ENCODE measurements around the gene ASPG.

ASPG gene

DNA sequence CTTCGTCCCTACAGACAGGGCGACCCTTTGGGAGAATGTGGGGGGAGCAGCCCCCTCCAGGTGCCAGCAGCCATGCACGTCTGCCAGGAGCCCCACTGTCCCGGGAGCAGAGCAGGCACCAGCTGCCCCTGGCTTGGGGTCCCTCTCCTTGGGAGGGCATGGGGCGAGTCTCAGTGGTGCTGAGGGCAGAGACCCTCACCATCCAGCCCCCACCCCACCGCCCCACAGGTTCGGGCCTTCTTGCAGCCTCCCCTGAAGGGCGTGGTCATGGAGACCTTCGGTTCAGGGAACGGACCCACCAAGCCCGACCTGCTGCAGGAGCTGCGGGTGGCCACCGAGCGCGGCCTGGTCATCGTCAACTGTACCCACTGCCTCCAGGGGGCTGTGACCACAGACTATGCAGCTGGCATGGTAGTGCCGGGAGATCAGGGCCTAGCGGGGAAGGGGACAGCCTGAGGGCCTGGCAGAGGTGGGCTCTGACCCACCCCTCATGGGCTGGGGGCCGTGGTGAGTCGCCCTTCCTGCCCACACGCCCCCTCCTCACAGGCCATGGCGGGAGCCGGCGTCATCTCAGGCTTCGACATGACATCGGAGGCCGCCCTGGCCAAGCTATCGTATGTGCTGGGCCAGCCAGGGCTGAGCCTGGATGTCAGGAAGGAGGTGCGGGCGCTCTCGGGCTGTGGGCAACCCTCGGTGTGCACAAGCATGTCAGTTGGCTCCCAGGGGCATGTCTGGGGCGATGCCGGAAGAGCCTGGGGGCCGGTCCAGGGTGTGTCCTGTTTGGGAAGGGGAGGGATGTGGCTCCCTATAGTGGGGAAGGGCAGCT, 18.8 kb downstream of the ASPG start:
- no peak for DNase-seq (ENCODE audit: low read depth in 2 of 3, low spot score in 2 of 3)

DNA sequence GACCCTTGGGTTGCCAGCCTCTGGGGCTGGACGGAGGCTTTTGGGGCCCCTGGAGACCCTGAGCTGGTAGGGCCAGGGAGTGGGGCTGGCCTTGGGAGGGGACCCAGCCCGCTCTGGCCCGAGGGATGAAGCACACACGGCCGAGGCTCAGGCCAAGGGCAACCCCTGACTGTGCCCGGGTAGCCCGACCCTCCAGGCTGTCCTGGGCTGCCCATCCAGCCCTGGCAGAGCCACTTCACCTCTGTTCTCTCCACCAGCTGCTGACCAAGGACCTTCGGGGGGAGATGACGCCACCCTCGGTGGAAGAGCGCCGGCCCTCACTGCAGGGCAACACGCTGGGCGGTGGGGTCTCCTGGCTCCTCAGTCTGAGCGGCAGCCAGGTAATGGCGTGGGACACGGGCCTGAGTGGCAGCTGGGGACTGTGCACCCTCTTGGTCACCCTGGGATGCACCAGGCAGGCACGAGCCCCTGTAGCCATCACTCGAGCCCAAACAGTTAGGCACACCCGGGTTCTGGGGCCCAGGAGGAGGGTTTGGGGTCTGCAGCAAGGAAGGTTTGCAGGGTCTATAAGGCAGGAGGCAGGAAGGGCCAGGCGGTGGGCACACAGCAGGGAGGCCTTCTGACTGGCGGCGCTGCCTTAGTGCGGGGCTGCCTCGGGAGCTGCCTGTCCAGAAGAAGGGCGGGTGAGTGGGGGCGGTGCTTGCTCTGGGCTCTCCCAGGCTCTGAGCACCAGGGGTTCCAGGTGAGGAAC, 19.7 kb downstream of the ASPG start:
- no peak for DNase-seq (ENCODE audit: low read depth in 2 of 3, low spot score in 2 of 3)

DNA sequence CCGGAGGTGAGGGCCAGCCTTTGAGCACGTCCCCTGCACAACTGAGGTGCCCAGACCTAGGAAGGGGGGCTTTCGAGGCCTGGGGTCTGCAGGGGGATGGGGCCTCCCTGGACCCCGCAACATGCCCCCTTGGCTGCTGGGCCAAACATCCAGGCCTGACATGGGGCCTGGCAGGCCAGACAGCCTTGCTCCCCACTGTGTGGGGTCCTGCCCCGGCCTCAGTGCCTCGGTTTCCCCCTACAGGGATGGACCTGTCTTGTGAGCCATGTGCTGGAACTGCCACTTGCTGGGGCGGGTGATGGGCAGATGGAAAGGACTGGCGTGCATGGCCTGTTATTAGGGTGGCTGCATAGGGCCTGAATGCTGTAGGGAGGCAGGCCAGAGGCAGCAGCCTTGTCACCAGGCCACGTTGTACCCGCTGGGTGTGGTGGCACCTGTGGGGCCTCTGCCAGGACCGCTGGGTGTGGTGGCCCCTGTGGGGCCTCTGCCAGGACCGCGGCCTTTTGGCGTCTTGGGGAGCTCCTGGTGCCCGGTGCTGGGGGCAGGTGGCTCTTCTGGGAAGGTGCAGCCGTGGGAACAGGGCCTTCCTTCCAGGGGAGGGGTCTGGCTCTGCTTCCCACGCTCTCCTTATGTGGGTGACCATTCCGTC, 20.4 kb downstream of the ASPG start:
- DNase-seq (ENCODE audit: low read depth in 2 of 3, low spot score in 2 of 3) = no peak

DNA sequence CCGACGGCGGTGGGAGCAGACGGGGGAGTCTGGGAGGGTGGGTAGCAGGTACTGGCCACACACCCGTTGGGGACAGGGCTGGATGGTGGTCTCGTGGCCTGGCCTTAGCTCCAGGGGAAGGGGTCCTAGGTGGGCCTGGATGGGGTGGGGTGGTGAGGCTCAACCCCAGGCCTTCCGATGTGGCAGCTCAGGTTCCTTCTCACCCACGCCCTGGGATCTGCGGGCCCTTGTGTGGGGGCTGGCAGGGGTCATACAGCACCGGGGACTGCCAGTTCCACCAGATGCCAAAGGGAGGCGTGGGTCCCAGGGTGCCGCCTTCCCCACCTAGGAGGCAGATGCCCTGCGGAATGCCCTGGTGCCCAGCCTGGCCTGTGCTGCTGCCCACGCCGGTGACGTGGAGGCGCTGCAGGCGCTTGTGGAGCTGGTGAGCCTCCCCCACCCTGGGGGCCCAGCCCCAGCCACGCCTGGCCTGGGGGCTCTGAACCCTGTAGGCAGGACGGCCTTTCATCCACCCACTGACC, 21.0 kb downstream of the ASPG start:
- DNase-seq (ENCODE audit: low read depth in 2 of 3, low spot score in 2 of 3) = no peak

DNA sequence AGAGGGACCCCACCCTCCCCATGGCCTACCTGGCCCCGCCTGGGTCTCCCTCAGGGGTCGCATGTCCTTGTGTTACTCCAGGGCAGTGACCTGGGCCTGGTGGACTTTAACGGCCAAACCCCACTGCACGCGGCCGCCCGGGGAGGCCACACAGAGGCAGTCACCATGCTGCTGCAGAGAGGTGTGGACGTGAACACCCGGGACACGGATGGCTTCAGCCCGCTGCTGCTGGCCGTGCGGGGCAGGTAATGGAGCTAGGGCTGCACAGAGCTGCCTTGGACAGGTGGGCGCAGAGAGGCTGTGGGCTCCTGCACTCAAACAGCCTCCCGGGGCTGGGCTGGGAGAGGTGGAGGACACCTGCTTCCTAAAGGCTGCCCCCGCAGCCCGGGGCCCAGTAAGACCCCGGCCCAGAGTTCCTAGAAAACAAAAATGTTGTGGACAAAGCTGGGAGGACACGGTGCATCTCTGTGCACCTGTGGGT, 21.6 kb downstream of the ASPG start:
- no peak for DNase-seq (ENCODE audit: low read depth in 2 of 3, low spot score in 2 of 3)

DNA sequence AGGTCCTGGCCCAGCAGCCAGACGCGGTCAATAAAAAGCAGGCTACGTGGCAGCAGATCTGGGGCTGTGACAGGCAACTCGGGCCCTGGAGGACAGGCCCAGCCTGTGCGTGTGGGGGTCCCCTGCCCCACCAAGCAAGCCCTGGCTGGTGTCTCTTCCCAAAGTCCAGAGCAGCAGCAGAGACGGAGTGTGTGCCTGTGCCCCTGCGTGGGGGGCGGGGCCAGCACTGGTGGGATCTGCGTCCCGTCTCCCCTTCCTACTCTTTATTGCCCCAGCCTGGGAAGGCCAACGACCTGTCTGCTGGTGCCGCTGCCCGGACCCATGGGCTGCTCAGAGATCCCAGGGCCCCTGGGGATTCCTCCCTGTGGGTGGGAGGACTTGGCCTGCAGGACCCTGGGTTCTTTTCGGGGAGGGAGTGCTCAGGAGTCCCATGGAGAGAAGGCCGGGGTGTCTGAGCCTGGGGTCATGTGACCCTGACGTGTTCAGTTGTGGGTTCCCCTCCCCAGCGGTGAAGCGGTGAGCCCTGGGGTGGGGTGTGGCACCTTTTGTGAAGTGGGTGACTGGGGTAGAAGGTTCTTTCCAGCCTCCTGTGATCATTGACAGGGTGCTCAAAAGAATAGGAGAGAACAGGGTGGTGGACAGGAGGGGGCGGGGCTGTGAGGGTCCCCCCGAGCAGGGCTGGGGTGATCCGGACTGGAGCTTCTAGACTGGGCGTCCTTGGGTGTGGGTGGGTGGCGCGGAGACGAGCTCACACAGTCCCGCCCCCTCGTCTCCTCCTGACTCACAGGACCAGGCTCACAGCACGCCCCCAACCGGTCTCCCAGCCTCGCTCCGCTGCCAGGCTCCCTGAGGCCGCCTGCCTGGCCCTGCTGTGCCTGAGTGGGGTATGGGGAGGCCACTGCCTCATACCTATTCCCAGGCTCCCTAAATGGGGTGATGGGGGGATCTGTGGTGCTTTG, 22.4 kb downstream of the ASPG start:
- DNase-seq (ENCODE audit: low read depth in 2 of 3, low spot score in 2 of 3) = no peak

DNA sequence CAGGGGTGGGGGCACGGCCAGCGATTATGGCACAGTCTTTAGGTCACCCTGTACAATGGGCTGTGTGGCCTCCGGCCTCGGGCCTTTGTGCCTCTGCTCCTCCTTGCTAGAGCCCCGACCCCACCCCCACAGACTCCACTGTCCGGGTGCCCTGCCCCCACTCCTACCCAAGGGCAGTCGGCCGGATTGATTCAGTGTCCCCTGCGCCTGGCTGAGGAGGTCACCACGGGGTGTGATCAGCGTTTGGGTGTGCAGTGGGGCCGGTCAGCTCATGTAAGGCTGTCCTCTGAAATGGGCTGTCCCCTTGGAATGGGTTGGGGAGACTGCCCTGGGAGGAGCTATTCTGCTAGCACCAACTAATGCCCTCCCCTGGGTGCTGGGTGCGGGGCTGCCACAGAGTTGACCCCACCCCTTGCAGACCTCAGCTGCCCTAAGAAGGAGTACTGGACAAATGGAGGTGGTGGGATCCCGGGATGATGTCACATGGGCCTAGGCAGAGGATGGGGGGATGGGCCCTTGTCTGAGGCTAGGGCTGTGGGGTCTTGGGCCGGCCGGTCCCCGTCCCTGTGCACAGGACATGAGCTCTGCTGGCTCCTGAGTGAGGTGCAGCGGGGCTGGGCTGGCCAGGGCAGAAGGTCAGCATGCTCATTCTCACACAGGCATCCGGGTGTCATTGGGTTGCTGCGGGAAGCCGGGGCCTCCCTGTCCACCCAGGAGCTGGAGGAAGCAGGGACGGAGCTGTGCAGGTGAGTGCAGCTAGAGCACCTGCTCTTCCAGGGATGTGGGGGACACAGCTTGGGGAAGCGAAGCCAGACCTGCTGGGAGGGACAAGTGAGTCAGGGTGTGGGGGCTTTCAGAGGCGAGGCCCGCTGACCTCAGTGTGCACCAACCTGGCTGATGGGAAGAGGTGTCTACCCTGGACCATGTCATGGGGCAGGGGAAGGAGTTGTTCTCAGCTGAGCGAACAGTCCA, 23.4 kb downstream of the ASPG start:
- DNase-seq (ENCODE audit: low read depth in 2 of 3, low spot score in 2 of 3) = no peak

DNA sequence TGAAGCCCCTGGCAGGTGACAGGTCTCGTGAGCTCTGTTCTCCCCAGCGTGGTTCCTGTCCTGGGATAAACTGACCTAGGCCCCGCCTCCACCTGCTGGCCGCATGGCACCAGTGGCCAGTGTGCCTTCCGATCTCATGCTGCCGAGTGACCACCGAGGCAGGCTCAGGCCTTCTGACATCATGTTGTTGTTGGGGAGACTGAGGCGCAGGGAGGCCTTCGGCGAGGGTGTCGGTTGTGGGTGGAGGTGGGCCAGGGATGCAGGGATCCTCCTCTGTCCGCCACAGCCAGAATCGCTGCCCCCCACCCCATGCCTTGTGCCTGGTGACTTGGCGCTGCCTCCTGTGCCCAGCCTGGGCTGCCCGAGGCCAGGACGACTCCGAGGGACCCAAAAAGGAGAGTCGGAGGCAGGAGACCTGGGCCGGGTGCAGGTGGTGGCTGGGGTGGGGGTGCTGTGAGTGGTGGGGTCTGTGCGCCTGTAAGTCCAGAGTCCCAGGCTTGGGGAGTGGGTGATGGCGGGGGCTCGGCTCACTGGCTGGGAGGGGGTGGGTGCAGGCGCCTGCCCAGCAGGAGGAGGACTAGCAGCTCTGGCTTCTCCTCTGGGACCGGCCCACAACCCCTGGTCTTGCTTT, 24.3 kb downstream of the ASPG start:
- no peak for DNase-seq (ENCODE audit: low read depth in 2 of 3, low spot score in 2 of 3)

DNA sequence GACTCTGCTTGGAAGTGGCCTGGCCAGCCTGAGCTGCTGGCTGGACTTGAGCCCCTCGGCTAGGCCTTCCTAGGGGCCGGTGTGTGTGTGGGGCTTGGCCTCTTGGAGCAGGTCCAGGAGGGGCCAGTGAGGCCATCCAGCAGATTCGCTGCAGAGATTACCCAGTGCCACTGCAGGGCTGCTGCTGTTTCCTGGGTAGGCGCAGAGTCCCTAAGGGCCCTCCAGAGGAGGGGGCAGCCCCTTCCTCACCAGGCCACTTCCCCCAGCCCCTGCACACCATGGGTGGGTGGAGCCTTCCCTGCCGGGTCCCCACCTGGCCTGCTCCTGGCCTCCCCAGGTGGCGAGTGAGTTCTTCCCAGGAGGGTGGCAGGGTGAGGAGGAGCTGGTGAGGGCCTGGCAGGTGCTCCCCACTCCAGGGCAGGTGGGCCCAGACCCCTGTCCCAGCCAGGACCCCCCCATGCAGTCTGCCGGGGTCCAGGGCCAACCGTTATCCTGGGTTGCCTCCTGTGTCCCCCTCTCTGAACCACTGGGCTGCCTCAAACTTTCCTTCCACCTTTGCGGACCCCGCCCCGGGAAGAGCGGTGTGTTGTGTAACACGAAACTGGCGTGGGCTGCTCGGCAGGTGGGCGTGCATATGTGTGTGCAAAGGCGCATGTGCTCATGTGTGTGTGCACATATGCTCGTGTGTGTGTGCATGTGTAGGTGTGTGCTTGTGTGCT, 25.1 kb downstream of the ASPG start:
- DNase-seq (ENCODE audit: low read depth in 2 of 3, low spot score in 2 of 3) = no peak

DNA sequence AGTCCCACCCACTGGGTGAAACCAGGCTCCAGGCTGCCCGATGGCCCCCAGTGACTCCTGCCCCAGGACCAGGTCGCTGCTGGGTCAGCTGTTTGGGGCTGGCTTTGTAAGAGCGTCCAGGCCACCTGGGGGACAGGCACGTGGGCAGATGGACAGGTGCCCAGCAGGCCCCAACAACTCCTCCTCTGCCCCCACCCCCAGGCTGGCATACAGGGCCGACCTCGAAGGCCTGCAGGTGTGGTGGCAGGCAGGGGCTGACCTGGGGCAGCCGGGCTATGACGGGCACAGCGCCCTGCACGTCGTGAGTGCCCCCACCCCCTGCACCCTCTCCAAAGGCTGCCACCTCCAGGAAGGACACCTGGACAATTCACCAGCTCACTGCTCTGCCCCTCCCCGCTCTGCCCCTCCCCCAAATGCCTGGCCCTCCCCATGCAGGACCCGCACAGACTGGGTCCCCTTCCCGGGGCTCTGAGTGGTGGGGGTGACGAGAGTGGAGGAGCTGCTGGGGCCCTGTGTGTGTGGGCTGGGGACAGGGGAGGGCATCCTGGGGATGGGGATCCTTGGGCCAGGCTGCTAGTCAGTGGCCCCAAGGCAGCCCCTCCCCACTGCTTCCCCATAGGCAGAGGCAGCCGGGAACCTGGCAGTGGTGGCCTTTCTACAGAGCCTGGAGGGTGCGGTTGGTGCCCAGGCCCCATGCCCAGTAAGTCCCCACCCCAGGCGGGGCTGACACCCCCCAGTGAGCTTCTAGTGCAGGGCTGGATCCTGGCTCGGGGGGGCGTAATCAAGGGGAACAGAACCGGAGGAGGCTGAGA, 26.0 kb downstream of the ASPG start:
- no peak for DNase-seq (ENCODE audit: low read depth in 2 of 3, low spot score in 2 of 3)

DNA sequence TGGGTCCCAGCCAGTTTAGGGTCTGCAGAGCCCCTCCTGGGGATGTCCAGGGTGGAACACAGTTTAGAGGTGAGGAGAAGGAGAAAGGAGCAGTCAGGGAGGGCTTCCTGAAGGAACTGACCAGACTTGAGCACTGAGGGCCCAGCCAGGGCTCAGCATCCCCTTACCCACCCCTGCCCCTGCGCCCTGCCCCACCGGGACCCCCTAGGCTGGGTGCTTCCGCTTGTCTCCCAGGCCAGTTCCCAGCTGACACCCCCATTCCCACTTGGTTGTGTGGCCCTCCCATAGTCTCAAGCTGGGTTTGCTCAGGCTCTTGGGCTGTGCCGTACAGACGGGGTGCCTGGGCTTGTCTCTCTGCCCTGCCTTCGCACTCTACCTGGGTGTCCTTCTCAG, 26.6 kb downstream of the ASPG start:
- no peak for DNase-seq (ENCODE audit: low read depth in 2 of 3, low spot score in 2 of 3)

DNA sequence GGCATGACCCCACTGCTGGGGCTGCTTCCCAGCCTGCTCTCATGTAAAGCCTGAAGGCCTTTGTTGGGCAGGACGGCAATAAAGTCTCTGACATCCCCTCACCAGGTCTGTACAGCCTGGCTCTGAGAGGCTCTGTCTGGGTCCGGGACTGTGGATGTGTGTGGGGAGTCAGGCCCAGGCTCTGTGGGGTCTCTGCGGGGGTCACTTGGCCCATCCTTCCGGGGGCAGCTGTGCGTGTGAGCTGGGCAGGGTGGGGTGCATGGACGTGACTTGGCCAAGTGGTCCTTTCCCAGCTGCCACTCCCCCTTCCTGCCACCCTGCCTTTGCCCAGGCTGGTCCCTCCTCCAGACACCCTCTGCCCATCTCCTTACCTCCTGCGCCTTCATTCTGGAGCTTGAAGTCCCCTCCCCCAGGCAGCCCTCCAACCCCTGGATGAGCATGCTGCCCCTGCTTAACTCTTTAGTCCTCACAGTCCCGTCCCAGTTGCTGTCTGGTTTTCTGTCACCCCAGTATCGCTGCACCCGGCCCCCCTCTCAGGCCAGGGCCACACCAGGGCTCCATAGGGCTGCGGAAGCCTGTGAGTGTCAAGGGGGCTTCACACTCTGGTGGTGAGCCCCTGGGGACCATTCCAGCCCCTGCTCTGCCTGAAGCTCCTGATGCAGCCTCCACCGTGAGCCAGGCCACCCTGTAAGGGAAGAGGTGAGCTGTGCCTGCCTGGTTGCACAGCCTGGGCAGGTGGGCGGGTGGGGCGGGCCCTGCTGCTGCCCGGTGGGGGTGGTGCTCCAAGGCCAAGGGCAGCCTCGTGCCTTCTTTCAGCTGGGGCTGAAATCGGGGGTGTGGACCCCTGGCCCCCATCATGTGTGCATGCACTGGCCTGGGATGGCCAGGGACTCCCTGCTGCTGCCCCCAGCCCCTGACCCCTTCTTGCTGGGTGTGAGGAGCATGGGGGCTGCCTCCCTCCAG, 27.4 kb downstream of the ASPG start:
- no peak for DNase-seq (ENCODE audit: low read depth in 2 of 3, low spot score in 2 of 3)

DNA sequence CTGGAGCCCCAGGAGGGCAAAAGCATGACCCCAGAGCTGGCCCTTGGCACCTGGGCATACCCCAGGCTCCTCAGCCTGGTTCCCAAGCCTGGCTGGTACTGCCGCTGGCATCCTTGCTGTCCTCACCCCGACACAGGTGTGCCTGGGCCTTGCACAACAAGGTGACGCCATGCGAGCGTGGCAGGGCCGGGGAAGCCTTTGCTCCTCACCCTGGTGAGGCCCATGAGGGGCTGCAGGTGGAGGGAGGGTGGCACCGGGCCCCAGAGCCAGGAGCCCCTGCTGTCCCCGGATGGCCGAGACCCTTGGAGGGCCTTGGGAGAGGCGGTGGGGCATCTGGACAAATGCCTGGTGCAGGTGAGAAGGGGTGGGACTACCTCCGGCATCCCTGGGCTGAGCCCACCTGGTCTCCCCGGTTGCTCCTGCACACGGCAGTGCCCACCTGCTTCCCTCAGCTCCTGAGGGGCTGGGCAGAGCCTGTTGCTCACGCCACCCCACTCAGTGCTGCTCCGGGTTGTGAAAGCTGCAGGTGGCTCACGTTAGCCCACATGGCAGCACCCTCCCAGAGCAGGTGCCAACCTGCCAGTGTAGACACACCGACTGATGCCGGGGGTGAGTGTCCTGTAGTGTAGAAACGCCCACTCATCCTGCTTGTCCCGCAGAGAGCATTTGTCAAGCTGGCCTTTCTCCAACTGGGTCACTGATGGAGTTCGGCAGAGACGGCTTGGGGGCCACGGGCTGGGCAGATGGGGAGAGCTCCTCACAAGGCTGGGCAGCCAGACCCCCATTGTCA, 28.3 kb downstream of the ASPG start:
- no peak for DNase-seq (ENCODE audit: low read depth in 2 of 3, low spot score in 2 of 3)

DNA sequence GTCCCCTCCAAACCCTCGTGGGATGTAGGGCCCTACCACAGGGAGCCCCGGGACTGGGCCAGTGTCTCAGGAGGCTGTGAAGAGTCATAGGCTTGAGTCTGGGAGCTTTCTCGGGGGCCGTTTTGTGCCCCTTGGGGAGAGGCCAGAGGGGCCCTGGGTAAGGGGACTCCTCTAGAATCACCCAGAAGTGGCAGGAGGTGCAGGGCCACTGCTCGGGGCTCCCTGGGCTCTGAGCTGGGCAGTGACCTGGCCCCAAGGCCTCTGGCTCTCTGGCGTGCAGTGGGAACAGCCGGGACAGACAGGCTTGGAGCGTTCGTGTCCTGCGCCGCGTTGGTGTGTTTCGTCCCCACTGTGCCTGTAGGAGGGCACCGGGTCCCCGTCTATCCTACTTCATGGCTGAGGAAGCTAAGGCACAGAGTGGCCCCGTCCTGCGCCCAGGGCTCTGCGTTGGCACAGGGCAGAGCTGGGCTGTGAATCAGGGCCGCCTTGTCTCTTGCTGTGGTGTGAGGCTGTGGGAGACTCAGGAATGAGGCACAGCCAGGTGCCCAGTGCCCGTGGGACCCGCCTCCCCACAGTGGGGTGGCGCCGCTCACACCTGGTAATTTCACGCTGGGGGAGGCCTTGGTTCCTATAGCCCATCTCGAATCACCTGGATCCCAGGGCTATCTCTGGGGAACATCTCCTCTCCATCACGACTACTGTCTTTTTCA, 29.1 kb downstream of the ASPG start:
- DNase-seq (ENCODE audit: low read depth in 2 of 3, low spot score in 2 of 3) = no peak

DNA sequence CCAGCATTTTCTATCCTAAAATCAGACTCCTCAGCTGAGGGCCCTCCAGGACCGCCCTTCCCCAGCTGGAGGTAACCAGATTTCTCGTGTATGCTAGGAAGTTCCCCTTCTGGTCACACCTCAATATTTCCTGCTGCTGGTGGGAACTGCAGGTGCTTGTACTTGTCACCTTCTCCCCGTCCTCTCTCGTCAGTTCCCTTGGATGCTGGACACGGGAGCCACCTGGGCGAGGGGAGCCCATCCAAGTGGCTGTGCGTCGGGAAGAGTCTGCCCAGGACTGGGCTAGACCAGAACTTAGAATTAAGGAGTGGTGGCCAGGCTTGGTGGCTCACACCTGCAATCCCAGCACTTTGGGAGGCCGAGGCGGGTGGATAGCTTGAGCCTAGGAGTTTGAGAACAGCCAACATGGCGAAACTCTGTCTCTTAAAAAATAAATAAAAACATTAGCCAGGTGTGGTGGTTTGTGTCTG, 29.7 kb downstream of the ASPG start:
- DNase-seq (ENCODE audit: low read depth in 2 of 3, low spot score in 2 of 3) = no peak
